HG03354 (cell line): Measurements from ENCODE around the gene DES.
"Not testable (repeated sequence)": the region's sequence is repeated elsewhere in the genome, so short reads cannot be mapped to it uniquely, and the experiment has no call there.

Source experiments
- ATAC-seq: cut with Tn5 transposase; IDR thresholded peaks from one replicate; pipeline ENCODE4 v1.9.1; 2021; ENCODE audit warnings: mild to moderate bottlenecking; ENCODE audit not compliant: unreplicated experiment, poor library complexity, severe bottlenecking

DES gene

DNA sequence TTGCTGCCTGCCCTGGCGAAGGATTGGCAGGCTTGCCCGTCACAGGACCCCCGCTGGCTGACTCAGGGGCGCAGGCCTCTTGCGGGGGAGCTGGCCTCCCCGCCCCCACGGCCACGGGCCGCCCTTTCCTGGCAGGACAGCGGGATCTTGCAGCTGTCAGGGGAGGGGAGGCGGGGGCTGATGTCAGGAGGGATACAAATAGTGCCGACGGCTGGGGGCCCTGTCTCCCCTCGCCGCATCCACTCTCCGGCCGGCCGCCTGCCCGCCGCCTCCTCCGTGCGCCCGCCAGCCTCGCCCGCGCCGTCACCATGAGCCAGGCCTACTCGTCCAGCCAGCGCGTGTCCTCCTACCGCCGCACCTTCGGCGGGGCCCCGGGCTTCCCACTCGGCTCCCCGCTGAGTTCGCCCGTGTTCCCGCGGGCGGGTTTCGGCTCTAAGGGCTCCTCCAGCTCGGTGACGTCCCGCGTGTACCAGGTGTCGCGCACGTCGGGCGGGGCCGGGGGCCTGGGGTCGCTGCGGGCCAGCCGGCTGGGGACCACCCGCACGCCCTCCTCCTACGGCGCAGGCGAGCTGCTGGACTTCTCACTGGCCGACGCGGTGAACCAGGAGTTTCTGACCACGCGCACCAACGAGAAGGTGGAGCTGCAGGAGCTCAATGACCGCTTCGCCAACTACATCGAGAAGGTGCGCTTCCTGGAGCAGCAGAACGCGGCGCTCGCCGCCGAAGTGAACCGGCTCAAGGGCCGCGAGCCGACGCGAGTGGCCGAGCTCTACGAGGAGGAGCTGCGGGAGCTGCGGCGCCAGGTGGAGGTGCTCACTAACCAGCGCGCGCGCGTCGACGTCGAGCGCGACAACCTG lies at the start of gene DES:
DES (plus strand) TSS at position 223 of the 857 bp plus-strand sequence; CDS start at position 309, 86 bp downstream.
- no peak for ATAC-seq

DNA sequence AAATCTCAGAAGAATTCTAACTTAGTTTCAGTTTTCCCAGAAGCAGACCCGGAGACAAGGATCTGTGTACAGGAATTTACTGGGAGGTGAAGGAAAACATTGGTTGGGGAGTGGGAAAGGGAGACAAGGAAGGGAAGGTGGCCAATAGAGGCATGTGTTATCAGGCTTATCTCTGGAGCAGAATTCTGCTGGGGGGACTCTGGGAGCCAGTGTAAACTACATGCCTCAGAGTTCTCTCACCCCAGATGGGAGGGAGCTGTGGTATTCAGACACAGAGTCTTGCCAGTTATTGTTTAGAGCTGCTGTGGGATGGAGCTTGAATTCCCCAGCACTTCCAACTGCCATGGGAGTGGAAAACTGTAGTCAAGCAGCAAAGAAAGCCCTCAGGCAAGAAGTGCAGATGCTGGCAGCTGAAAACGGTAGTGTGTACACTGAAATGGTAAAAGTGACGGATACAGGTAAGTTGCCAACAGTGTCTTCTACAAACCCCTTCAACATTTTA lies 49.4 kb upstream of the DES start:
- ATAC-seq, result no peak

DNA sequence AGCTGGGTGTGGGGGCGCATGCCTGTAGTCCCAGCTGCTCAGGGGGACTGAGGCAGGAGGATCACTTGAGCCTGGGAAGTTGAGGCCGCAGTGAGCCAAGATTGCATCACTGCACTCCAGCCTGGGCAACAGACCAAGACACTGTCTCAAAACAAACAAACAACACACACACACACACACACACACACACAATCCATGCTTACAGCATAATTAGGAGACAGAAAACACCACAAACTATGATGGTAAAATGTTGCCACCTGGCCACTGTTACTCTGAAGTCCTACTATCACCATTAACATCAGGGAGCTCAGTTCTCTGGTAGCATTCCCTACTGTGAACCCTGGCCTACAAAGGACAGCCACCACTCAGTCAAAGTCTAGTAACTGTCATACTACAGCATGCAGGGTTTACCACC lies 48.7 kb upstream of the DES start:
- ATAC-seq, result no peak

DNA sequence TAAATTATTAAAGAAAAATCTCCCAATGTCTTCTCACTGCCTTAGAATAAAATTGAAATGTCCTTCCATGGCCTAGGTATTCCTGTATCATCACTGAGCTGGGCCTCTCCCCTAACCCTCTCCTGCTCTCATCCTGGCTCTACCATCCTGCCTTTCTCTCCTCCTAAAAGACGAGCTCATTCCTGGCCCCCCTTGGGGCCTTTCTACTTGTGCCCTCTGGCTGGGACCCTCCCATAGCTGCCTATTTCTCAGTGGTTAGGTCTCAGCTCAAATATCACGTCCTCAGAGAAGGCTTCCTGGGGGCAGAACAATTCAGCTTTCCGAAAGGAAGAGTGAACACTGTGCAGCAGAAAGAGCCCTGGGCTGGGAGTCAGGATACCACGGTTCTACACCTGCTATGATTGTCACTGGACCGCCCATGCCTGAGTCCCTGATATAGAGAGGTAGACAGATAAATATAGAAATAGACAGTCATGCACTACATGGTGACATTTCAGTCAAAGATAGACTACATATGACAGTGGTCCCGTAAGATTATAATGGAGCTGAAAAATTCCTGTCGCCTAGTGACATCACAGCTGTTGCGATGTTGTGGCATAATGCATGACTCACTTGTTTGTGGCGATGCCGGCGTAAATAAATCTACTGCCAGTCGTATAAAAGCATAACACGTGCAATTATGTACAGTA lies 39.9 kb upstream of the DES start:
- no peak for ATAC-seq

DNA sequence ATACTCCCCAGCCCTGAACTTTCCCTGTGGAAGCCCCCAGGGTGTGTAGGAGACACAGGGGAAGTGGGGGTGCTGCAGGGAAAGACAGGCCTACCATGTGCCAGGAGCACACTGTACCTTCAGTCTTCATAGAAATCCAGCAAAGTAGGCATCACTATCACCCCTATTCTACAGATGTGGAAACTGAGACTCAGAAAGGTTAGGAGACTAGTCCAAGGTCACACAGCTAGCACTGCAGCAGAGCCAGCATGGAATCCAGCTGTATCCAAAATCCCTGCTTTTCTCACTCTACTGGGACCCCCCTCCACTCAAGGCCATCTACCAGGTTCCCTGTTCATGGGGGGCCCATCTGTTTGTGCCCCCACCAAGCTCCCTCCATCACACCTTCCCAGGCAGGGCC lies 37.3 kb upstream of the DES start:
- ATAC-seq, result no peak

DNA sequence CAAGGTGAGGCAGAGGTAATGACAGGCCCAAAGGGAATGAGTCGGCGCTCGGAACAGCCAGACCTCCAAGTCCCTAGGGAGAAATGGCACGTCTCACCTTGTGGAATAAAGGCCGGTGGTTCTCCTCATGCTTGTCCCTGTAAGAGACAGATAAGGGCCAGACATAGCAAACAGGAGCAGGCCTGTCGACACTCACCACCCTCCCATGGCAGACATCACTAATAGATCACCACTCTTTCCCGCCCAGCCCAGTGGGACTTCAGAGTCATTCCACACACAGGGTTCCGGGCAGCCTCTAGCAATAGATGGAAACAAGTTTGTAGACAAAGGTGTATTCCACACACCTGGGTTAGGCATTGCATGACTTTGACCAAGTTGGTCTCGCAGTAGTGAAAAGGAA lies 36.7 kb upstream of the DES start:
- no peak for ATAC-seq

DNA sequence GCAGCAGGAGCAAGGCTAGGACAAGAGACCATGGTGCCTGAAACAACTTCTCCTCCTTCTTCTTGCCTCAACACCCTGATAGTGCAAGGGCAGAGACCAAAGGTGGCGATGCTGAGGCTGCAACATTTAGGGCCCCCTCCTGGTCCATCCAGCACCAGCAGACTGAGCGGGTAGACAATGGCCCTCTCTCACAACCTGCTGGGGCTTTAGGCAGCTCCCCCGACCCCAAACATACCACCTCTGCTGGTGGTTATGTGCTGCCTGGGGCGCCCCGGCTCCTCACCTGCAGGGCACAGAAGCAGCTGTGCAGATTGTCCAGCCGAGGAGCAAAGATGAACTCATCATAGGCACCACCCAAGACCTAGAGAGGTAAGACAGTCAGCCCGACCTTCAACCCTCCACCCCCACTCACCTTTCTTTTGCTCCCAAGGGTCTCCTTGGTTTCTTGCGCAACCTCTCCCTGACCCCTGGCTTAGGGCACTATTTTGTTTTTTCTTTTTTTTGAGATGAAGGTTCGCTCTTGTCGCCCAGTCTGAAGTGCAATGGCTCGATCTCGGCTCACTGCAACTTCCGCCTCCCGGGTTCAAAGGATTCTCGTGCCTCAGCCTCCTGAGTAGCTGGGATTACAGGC lies 34.0 kb upstream of the DES start:
- no peak for ATAC-seq

DNA sequence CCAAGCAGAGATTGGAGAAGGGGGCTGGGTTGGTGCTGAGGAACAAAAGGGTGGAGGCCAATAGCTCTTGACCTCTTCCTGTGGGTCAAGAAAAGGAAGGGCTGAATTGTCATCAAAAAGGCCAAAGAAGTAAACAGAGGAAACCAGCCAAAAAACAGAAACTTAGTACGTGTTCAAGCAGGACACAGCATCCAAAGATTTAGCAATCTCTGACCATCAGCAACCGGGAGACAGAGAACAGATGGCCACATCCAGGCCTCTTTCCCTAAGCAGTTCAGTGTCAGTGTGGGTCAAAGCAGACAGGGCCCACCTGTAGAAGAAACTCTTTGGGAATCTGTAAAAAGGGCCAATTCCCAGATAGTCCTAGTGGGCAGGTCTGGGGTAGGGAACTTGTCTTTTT lies 33.3 kb upstream of the DES start:
- no peak for ATAC-seq

DNA sequence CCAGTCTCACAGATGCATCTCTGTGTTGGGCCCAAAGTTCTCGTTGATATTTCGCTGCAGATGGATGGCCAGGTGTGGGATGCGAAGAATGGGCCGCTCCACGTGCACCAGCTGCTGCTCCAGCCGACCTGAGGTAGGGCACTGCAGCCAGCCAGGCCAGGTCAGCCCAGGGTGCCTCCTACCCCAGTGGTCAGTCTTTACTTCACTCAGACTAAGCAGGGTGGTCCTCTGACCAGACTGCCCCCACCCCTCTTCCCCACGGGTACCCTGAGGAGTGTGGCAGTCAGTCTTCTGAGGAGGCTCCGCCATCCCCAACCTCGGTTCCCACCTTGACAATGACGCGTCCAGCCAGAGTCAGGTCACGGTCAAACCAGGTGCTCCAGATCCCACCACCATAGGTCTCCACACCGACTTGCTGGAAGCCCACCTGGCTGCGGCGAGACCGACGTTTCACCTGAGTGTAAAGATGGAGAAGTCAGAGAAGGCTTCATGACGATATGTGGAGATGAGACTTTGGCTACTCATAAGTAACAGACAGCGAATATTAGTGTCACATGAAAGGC lies 32.1 kb upstream of the DES start:
- no peak for ATAC-seq

DNA sequence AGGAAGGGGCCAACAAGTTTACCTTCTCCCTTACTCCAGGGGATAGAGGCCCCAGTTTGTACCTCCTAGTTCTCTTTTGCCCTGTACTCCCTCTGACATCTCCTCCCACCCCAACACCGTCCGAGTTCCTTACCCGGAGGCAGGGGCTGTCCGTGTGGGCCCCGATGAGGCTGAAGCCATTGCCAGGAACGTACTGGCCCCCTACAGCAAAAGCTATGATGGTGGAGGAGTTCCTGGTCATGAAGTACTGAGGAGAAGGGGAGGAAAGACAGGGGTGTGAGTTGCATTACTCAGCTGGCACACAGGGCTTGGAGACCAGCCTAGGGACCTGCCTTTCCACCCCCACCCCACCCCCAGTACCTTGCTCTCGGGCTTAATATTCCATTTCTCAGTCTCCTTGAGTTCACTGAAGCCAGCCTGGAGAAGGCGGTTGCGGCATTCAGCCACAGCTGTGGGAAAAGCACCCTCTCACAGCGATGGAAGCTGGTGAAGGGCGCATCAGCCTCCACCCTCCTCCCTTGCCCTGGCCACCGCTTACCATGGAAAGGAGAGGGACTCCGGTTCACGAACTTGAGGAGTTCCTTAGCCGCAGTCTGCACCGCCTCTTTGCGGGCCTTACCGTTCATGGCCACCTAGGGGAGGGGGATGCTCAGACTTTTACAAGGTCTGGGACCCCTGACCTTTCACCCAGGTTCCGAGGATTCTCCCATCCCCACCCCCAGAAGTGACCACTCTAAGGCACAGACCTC lies 31.5 kb upstream of the DES start:
- ATAC-seq, result no peak

DNA sequence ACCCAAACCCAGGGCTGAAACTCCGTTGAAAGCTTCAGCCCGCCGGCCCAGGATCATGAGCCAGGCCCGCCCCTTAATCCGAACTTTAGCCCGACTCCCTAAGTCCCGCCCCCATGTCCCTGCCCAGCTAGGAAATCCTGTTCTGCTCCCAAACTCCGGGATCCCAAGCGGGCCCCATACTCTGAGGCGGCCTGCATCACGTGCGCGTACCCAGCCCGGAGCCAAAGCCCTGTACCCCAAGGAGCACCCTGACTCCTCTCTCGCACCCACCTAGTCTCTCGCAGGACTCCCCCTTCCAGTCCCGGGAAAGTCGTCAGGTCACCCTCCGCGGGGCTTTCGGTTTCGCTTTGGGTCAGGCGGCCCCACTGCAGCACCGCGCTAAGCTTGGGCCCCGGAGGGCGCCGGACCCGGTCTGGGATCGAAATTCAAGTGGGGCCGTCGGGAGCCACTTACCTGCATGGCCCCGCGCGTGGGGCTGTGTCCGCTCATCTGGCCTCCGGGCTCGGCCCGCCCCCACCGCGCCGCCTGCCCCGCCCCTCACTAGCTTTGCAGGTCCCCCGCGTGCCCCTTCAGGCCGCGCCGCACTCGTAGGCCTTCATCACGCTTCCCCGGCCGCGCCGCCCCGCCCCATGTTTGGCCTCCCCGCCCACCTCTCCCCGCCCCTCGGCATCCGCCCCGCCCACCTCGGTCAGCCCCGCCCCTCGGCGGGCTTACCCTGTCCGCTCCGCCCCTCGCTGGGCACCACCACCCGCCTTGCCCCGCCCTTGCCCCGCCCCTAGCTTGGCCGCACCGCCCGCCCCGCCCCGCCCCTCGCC lies 30.7 kb upstream of the DES start, which contains the start of gene DNPEP:
DNPEP (minus strand) TSS at position 607 of the 815 bp plus-strand sequence; CDS start at position 489, 118 bp downstream.
- peak; percentile 68 for ATAC-seq

DNA sequence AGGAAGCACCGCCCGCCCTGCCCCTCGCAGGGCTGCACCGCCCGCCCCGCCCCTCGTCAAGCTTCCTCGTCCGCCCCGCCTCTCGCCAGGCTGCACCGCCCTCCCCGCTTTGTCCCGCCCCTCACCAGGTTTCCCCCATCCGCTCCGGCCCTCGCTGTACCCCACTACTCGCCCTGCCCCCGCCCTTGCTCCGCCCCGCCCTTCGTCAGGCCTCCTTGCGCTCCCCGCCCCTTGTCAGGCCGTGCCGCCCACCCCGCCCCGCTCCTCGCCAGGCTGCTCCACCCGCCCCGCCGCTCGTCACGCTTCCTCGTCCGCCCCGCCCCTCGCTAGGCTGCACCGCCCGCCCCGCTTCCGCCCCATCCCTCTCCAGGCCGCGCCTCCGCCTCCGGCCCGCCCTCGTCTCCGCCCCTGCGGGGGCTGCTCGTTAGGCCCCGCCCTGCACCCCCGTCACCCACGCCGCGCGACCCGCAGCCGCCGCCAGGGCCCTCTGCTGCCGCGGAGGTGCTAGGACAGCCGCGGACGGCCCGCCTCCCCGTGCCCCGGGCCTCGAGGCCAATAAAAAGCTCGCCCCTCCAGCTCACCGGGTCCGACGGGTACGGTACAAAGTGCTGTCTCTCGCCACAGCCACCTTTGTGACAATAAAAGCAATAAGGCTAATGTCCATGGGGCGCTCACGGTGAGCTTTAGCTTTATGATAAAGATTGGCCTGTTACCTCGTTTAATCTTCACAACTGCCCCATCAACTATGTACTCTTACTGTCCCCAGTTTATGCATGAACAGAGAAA lies 29.9 kb upstream of the DES start:
- ATAC-seq, result peak; percentile 79

DNA sequence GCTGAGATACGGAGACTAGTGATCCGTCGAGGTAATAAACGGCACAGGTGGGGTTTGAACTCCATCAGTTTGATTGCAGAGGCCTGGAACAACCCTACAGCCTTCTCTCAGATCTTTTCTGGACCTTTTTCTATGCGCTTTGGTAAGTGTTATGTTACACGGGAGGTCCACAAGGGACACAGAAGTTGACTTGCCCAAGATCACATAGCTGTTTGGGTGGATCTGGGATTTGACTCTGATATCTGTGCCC lies 29.3 kb upstream of the DES start:
- ATAC-seq, result no peak

DNA sequence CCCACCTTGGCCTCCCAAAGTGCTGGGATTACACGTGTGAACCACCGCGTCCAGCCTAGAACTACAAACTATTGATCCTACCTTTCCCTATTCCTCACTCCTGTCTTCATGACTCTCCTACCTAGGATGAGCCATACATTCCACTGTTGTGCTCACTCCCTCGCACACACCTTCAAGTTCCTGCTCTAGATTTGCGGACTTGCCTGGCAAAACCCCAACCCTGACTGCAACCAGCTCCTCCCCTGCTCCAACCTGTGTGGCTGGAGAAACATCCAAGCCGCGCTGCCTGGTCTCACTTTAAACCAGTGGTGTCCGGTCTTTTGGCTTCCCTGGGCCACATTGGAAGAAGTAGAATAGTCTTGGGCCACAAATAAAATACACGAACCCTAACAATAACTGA lies 25.4 kb upstream of the DES start:
- ATAC-seq, result no peak

DNA sequence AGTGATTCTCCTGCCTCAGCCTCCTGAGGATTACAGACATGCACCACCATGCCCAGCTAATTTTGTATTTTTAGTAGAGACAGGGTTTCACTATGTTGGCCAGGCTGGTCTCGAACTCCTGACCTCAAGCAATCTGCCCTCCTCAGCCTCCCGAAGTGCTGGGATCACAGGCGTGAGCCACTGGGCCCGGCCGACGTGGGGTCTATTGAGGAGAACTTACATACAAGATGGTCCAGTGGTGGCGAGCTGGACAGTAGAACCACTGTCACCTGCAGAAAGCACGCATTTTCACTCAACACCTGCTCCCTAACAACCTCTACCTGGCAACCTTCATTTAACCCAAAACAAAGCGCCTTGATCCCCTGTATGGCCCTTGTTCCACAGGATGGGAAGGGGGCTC lies 23.1 kb upstream of the DES start:
- not testable (repeated sequence) for ATAC-seq

DNA sequence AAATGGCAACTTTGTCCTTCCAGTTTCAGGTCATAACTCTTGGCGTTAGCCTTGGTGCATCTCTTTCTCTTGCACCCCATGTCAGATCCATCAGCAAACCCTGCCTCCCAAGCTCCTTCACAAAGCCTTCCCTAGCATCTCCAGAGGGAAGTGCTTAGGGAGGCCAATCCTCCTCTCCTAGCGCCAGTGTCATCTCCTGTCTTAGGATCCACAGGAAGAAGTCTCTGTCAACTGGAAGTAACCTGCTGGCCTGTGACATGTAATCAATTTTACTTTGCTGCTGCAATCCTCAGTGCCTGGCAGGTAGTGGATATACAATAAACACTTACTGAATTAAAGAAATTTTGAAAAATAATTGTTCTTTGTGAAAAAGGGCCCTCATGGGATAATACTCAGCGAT lies 22.6 kb upstream of the DES start:
- no peak for ATAC-seq

DNA sequence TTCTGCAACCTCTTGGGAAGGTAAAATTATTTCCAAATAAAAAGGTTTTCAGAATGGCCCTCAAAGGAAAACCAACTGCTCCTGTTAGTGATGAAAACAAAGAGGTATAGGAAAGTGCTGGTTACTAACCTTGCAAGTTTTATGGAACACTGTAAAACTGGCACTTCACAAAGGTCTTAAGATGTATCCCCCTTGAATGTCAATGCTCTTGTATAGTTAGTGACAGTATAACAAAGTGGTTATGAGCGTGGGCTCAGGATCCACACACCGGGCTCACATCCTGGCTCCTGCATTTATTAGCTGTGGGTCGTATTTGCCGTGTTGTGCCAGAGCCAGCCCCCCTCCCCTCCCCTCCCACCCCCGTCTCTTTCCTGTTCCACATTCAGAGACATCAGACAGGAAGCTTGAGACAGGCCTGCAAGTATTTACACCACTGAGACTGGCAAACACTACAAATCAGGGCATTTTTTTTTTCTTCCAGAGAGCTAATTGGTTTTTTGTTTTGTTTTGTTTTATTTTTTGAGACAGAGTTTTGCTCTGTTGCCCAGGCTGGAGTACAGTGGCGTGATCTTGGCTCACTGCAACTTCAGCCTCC lies 21.2 kb upstream of the DES start:
- no peak for ATAC-seq
